ENCODE measurements around the gene FBXO36. TPM values are rescaled to one million over a fixed set of nuclear protein-coding genes. Genes with fewer than 3 reads are reported as not detected.

The FBXO36 gene
- total and polyA plus RNA-seq, 2 experiments from 2014 or later, result 5.8 to 7.6 TPM

- Histone ChIP-seq H3K36me3 (ENCODE audit: insufficient read depth) (no peaks in the 10 kb centered on the region), H3K4me3 (no peak overlapping the region), H3K4me1 (ENCODE audit: insufficient read depth) (no peaks in the 10 kb centered on the region), H3K4me2 (no peak overlapping the region), H4K20me1 (replicated peaks; ENCODE audit: insufficient read depth) (no peaks in the 10 kb centered on the region), H3K27ac (ENCODE audit: low read depth) (no peak overlapping the region), H2AFZ (no peak overlapping the region), H3K79me2 (replicated peaks; ENCODE audit: insufficient read depth) (no peaks in the 10 kb centered on the region), H3K27me3 (ENCODE audit: insufficient read depth) (no peaks in the 10 kb centered on the region), H3K9me2 (ENCODE audit: insufficient read depth) (no peaks in the 10 kb centered on the region), H3F3A (replicated peaks; ENCODE audit: low read depth) (no peaks in the 10 kb centered on the region)
- ATAC-seq (no peak), DNase-seq (ENCODE audit: low spot score) (no peak)
- TF ChIP-seq JUNB (IDR thresholded peaks at IDR 0.05; ENCODE audit: unreplicated experiment) (no peak), STAT1 (IDR thresholded peaks at IDR 0.05; ENCODE audit: unreplicated experiment) (no peak), NANOG (IDR thresholded peaks at IDR 0.05; ENCODE audit: borderline replicate concordance) (no peak), ZNF331 (CRISPR knock-in tag; IDR thresholded peaks at IDR 0.05; ENCODE audit: low read depth) (no peak), EZH2 (IDR thresholded peaks at IDR 0.05; ENCODE audit: low read depth, unreplicated experiment) (no peak), CREB1 (CRISPR knock-in tag; IDR thresholded peaks at IDR 0.05; ENCODE audit: low read depth) (no peak), EZH2phosphoT487 (IDR thresholded peaks at IDR 0.05; ENCODE audit: unreplicated experiment) (no peak), ZNF114 (CRISPR knock-in tag; IDR thresholded peaks at IDR 0.05) (no peak), CTCF (conservative IDR thresholded peaks at IDR 0.05; ENCODE audit: low read depth in 2 of 2) (no peak)
- Mint-ChIP-seq H3K4me1 (no peaks in the 10 kb centered on the region), H3K36me3 (ENCODE audit: low read depth) (peaks cover 2% of the 10 kb centered on the region; the same call in 1 of the 3 replicates), H3K4me3 (no peak overlapping the region), H3K9me3 (no peaks in the 10 kb centered on the region), H3K27ac (no peak overlapping the region), H3K27me3 (ENCODE audit: insufficient read depth, low read depth, poor library complexity) (peaks cover 2% of the 10 kb centered on the region)
Observed at GRCh38 chr2:230000118-230000841, 78.0 kb downstream of the FBXO36 start.

- Histone ChIP-seq H3K27me3 (ENCODE audit: insufficient read depth) (no peaks in the 10 kb centered on the region), H3K27ac (ENCODE audit: low read depth) (no peak overlapping the region), H3K4me1 (ENCODE audit: insufficient read depth) (no peaks in the 10 kb centered on the region), H3K79me2 (replicated peaks; ENCODE audit: insufficient read depth) (no peaks in the 10 kb centered on the region), H3K4me2 (no peak overlapping the region), H3K36me3 (ENCODE audit: insufficient read depth) (no peaks in the 10 kb centered on the region), H3K4me3 (no peak overlapping the region), H3F3A (replicated peaks; ENCODE audit: low read depth) (no peaks in the 10 kb centered on the region), H4K20me1 (replicated peaks; ENCODE audit: insufficient read depth) (no peaks in the 10 kb centered on the region), H2AFZ (no peak overlapping the region), H3K9me2 (ENCODE audit: insufficient read depth) (no peaks in the 10 kb centered on the region)
- H3K9me3 Mint-ChIP-seq, result no peaks in the 10 kb centered on the region
- H3K4me3 Mint-ChIP-seq, result no peak overlapping the region
- H3K27ac Mint-ChIP-seq, result no peak overlapping the region
- TF ChIP-seq CTCF (conservative IDR thresholded peaks at IDR 0.05; ENCODE audit: low read depth in 2 of 2) (peak; percentile 92 to 96), CREB1 (CRISPR knock-in tag; IDR thresholded peaks at IDR 0.05; ENCODE audit: low read depth) (no peak)
- peak; percentile 68 for ATAC-seq
- DNase-seq (ENCODE audit: low spot score), result peak; percentile 86
- no peaks in the 10 kb centered on the region for H3K4me1 Mint-ChIP-seq
- H3K36me3 Mint-ChIP-seq (ENCODE audit: low read depth), result peaks cover 2% of the 10 kb centered on the region; the same call in 1 of the 3 replicates
- H3K27me3 Mint-ChIP-seq (ENCODE audit: insufficient read depth, low read depth, poor library complexity), result peaks cover 7% of the 10 kb centered on the region
Observed at GRCh38 chr2:230007931-230008707, 85.8 kb downstream of the FBXO36 start.
